C4-2B (cell line): ENCODE results near the gene KRTAP13-1.

ENCODE experiments used
- CTCF ChIP-seq: fragments of 450-650 bp; conservative IDR thresholded peaks from 2 replicates; pipeline ENCODE4 v1.5.1; 2017; ENCODE audit warnings: mild to moderate bottlenecking
- ZFX ChIP-seq: fragments of 450-650 bp; IDR thresholded peaks from 2 replicates; pipeline ENCODE4 v1.6.1; 2017

GRCh38 chr21:30349572-30349971 is 46.3 kb upstream of the KRTAP13-1 start:
- no peak for TF ChIP-seq CTCF
- TF ChIP-seq ZFX: no peak
